Keratinocyte (primary cell): ENCODE measurements around the gene FBN2.

Source experiments
- CTCF ChIP-seq, 3 experiments: IDR thresholded peaks in 1 of 3; conservative IDR thresholded peaks in 1 of 3; optimal IDR thresholded peaks in 1 of 3; 2 replicates in 2 of 3; 3 replicates in 1 of 3; pipeline versions ENCODE3 to v1.5.1; 2011; ENCODE audit warnings: low read length in 3 of 3, mild to moderate bottlenecking in 3 of 3, moderate library complexity in 2 of 3, control low read depth in 1 of 3, inconsistent platforms in 1 of 3; ENCODE audit not compliant: insufficient read depth in 2 of 3; ENCODE audit errors: extremely low read depth in 1 of 3
- EZH2 ChIP-seq: IDR thresholded peaks from one replicate; pipeline ENCODE4 v1.6.1; 2012; ENCODE audit warnings: inconsistent platforms, mild to moderate bottlenecking, low read length, moderate library complexity

GRCh38 chr5:128317481-128317880 lies 220.6 kb downstream of the FBN2 start:
- TF ChIP-seq EZH2 (no peak), CTCF (optimal IDR thresholded peaks at IDR 0.05 in 1 of 3, IDR thresholded peaks at IDR 0.05 in 1 of 3, conservative IDR thresholded peaks at IDR 0.05 in 1 of 3; ENCODE audit: extremely low read depth in 1 of 3, insufficient read depth in 2 of 3, low read length in 3 of 3) (no peak)
